Ishikawa (cell line): ENCODE measurements around the gene DEXI.
A peak's percentile ranks its signal among the peaks of the same experiment; 100 is the strongest.

ENCODE experiments used
- CEBPB ChIP-seq: IDR thresholded peaks from 2 replicates; pipeline ENCODE4 v1.6.1; 2012
- CREB1 ChIP-seq: IDR thresholded peaks from 2 replicates; pipeline ENCODE4 v1.6.1; 2012; ENCODE audit warnings: low read depth
- EGR1 ChIP-seq: IDR thresholded peaks from 2 replicates; pipeline ENCODE4 v1.6.1; 2012
- EP300 ChIP-seq: IDR thresholded peaks from 2 replicates; pipeline ENCODE4 v1.6.1; 2012; ENCODE audit warnings: borderline replicate concordance
- FOXM1 ChIP-seq: IDR thresholded peaks from 2 replicates; pipeline ENCODE4 v1.6.1; 2012; ENCODE audit warnings: low read depth, borderline replicate concordance
- NFIC ChIP-seq: IDR thresholded peaks from 2 replicates; pipeline ENCODE4 v1.6.1; 2012
- RAD21 ChIP-seq: IDR thresholded peaks from 2 replicates; pipeline ENCODE4 v1.6.1; 2012; ENCODE audit warnings: low read depth
- TAF1 ChIP-seq: IDR thresholded peaks from 2 replicates; pipeline ENCODE4 v1.6.1; 2012; ENCODE audit warnings: low read depth, mild to moderate bottlenecking
- TCF12 ChIP-seq: IDR thresholded peaks from 2 replicates; pipeline ENCODE4 v1.6.1; 2012; ENCODE audit warnings: low read depth
- TEAD4 ChIP-seq: IDR thresholded peaks from 2 replicates; pipeline ENCODE4 v1.6.1; 2012
- YY1 ChIP-seq: IDR thresholded peaks from 2 replicates; pipeline ENCODE4 v1.6.1; 2012; ENCODE audit warnings: low read depth
- ZBTB7A ChIP-seq: IDR thresholded peaks from 2 replicates; pipeline ENCODE4 v1.6.1; 2012; ENCODE audit warnings: low read depth
- TF ChIP-seq, protein P1 (sequence below): IDR thresholded peaks from 2 replicates; pipeline ENCODE4 v1.6.1; 2012
- TF ChIP-seq, protein P2 (sequence below): IDR thresholded peaks from 2 replicates; pipeline ENCODE4 v1.6.1; 2012
- TF ChIP-seq, protein P3 (sequence below): IDR thresholded peaks from 2 replicates; pipeline ENCODE4 v1.6.1; 2012; ENCODE audit warnings: low read depth, mild to moderate bottlenecking

Gene DEXI

DNA sequence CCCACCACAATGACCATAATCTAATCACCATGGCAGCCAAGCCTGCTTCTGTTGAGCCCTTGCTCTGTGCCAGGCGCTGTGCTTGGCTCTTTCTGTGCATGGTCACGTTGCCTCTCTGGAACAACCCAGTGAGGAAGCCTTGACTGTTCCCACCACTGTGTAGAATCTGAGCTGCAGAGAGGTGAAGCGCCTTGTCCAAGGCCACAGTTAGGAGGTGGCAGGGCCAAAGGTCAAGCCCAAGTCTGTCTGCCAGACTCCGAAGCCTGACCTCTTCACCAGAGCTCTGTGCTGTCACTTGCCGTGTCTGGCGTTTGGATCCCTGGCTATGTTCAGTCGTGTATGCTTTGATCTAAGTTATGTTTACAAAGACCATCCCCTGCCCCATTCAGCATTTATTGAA is 12.6 kb upstream of the DEXI start:
- TF ChIP-seq TAF1 (no peak), RAD21 (no peak), EP300 (no peak), EGR1 (no peak), CREB1 (no peak)
- TF ChIP-seq, protein P1, sequence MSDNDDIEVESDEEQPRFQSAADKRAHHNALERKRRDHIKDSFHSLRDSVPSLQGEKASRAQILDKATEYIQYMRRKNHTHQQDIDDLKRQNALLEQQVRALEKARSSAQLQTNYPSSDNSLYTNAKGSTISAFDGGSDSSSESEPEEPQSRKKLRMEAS = no peak

DNA sequence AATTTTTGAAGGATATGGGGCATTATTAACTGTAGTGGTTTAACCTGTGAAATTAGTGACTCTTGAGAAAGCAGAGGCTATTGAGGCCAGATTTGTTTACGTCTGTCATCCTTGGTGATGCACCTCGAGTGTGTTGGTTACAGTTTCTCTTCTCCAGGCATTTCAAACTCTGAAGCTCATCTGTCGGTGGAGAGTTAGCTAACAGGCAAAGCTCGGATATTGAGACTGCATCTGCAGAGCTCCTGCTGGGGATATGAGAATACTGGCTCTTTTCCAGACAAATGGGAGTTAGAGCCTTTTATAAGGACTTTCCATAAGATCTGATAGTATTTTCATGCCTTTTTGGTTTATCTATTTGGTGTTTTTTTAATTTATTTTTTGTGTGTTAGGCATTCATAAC is 8.8 kb upstream of the DEXI start:
- TF ChIP-seq CREB1 = no peak
- TF ChIP-seq, protein P1 = no peak
- TF ChIP-seq, protein P2, sequence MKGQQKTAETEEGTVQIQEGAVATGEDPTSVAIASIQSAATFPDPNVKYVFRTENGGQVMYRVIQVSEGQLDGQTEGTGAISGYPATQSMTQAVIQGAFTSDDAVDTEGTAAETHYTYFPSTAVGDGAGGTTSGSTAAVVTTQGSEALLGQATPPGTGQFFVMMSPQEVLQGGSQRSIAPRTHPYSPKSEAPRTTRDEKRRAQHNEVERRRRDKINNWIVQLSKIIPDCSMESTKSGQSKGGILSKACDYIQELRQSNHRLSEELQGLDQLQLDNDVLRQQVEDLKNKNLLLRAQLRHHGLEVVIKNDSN = no peak
- TF ChIP-seq TEAD4 = no peak
- TF ChIP-seq EGR1 = no peak
- no peak for TF ChIP-seq YY1
- no peak for TF ChIP-seq FOXM1
- TF ChIP-seq TAF1 = no peak
- TF ChIP-seq, protein P3, sequence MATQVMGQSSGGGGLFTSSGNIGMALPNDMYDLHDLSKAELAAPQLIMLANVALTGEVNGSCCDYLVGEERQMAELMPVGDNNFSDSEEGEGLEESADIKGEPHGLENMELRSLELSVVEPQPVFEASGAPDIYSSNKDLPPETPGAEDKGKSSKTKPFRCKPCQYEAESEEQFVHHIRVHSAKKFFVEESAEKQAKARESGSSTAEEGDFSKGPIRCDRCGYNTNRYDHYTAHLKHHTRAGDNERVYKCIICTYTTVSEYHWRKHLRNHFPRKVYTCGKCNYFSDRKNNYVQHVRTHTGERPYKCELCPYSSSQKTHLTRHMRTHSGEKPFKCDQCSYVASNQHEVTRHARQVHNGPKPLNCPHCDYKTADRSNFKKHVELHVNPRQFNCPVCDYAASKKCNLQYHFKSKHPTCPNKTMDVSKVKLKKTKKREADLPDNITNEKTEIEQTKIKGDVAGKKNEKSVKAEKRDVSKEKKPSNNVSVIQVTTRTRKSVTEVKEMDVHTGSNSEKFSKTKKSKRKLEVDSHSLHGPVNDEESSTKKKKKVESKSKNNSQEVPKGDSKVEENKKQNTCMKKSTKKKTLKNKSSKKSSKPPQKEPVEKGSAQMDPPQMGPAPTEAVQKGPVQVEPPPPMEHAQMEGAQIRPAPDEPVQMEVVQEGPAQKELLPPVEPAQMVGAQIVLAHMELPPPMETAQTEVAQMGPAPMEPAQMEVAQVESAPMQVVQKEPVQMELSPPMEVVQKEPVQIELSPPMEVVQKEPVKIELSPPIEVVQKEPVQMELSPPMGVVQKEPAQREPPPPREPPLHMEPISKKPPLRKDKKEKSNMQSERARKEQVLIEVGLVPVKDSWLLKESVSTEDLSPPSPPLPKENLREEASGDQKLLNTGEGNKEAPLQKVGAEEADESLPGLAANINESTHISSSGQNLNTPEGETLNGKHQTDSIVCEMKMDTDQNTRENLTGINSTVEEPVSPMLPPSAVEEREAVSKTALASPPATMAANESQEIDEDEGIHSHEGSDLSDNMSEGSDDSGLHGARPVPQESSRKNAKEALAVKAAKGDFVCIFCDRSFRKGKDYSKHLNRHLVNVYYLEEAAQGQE = no peak
- TF ChIP-seq TCF12 = no peak
- no peak for TF ChIP-seq NFIC
- no peak for TF ChIP-seq ZBTB7A
- TF ChIP-seq CEBPB = no peak
- TF ChIP-seq RAD21 = no peak
- no peak for TF ChIP-seq EP300

DNA sequence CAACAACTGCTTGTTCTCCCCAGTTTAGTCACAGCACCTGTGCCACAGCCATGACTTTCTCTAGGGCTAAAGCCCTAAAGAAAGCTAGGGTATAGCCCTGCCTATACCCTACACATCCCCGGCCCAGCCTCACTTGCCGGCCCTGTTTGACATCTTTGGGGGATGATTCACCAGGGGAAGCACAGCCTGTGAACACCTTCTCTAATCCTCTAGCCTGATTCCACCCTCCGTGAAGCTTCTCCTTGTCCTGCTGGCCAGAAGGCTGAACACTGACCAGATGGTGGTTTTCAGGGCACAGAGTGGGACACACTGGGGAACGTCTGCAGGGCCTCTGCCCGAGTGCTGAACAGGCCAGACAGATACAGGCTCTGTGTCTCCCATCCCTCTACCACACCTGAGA is 8.1 kb upstream of the DEXI start:
- TF ChIP-seq, protein P1 = no peak

DNA sequence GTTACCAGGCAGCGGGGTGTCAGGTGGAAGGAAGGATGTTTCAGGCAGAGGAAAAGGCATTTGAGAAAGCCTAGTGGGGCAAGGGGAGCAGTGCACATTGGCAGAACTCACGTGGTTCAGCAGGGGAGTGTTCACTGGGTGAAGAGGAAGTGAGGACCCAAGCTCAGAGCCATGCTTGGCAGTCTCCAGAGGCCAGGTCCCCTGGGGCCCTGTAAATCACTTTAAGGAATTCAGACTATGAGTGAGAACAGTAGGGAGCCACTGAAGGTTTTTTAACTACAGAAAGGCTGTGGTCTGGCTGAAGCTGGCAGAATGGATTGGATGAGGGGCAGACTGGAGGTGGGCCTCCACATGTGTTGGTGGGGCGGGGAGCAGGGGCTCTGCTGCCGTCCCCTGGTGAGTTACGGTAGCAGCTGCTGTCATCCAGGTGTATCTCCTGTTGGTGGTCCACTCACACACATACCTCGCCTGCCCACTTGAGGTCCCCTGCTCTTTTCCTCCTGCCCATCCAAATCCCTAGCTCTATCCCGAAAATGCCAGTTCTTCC is 7.2 kb upstream of the DEXI start:
- TF ChIP-seq TAF1 = no peak
- no peak; the same call in 1 of the 2 replicates for TF ChIP-seq FOXM1
- TF ChIP-seq NFIC = peak; percentile 49
- TF ChIP-seq TCF12 = peak; percentile 63; the same call in 1 of the 2 replicates
- no peak for TF ChIP-seq CEBPB
- TF ChIP-seq EGR1 = no peak
- TF ChIP-seq, protein P3 = no peak
- TF ChIP-seq EP300 = peak; percentile 47; the same call in 1 of the 2 replicates
- TF ChIP-seq RAD21 = no peak
- peak; percentile 86 for TF ChIP-seq TEAD4
- TF ChIP-seq YY1 = no peak
- TF ChIP-seq CREB1 = no peak
- peak; percentile 47; the same call in 1 of the 2 replicates for TF ChIP-seq ZBTB7A
- TF ChIP-seq, protein P1 = peak; percentile 78
- TF ChIP-seq, protein P2 = peak; percentile 78

DNA sequence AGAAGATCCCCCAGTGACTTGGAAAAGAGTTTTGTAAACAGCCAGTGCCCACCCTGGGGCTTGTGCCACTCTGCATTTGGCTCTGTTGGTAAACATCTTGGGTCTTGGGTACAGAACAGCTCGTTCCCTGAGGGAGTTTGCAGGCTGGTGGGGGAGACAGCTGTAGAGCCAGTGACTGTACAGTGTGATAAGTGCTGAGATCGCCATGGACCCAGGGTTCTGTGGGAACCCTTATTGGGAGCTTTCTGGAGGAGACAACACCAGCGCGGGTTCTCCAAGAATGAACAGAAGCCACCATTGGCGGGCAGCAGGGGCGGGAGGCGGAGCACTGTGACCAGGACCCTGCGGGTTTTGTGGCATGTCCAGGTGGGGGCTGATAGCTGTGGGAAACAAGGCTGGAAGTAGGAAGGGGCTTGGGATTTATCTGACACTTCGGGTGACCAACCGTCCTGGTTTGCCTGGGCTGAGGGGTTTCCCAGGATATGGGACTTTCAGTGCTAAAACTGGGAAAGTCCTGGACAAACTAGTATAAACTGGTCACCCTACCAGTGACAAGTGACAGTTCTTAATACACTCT is 5.0 kb upstream of the DEXI start:
- TF ChIP-seq EP300 (no peak), FOXM1 (no peak), TAF1 (no peak)

DNA sequence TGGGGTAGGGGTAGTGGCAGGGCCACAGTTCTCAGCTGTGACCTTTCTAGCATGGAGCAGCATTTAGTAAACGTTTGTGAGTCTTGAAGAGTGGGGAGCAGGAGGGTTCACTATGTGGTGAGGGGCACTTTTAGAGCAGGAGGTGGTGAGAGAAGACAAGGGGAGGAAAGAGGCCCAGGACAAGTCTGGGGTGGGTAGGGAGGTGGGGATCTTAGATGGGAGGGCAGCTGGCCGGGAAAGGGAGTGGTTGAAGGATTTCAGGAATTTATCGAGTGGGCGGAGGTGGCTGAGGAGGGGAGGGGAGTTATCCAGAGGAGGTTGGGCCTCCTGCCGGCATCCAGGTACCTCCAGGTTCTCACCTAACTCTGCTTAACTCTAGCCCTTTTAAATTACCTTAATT is 4.0 kb upstream of the DEXI start:
- TF ChIP-seq CEBPB = no peak
- no peak for TF ChIP-seq EP300
- no peak for TF ChIP-seq CREB1
- 0 out of 2 replicates have a peak, but pooled peaks have one; percentile 36 for TF ChIP-seq ZBTB7A
- no peak for TF ChIP-seq YY1
- TF ChIP-seq, protein P2 = no peak
- peak; percentile 84 for TF ChIP-seq EGR1
- TF ChIP-seq, protein P3 = no peak
- TF ChIP-seq TCF12 = peak; percentile 49; the same call in 1 of the 2 replicates
- peak; percentile 76 for TF ChIP-seq TEAD4
- no peak for TF ChIP-seq RAD21
- TF ChIP-seq FOXM1 = no peak
- no peak for TF ChIP-seq TAF1
- no peak for TF ChIP-seq NFIC
- TF ChIP-seq, protein P1 = no peak
